Astrocyte of the spinal cord (primary cell): Measurements from ENCODE around the gene DCLK2.

ENCODE experiments used
- DNase-seq: peaks from one replicate; pipeline ENCODE4 v3.0.0; 2011; ENCODE audit warnings: low read depth, low spot score
- H3K4me3 ChIP-seq: 2 replicates; pipeline ENCODE4 v1.5.1; 2011; ENCODE audit warnings: low read depth, mild to moderate bottlenecking, low read length, moderate library complexity
- CTCF ChIP-seq: IDR thresholded peaks from 2 replicates; pipeline ENCODE4 v1.5.1; 2012; ENCODE audit warnings: low read depth, mild to moderate bottlenecking, low read length, inconsistent platforms
- in situ Hi-C: cut with HindIII; loops from 2 replicates; pipeline ENCODE4 v1.10.0; 2017; ENCODE audit warnings: low sequenced_read_pairs

DCLK2 gene

GRCh38 chr4:150072906-150073714 lies 5.1 kb upstream of the DCLK2 start:
- TF ChIP-seq CTCF: no peak
- in situ Hi-C loops: no loop called here
- peak; percentile 94 for DNase-seq
- no peak overlapping the region for H3K4me3 ChIP-seq

DNA sequence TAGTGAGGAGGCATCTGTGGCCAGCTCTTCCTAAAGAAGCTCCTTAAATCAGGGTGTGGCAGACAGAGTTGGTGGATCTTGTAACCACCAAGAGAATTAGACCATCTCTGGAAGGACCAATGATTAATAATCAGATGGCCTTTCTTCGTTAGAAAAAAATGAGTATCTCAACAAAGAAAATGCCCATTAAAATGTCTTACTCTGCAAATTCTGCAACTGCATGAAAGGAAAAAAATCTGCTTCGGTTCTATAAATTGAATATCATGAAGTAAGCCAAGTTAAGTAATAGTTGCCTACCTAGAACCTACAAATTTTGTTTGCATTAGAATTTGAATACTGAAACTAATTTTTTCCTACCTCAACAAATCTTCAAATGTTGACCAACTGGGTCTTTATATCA lies 4.2 kb upstream of the DCLK2 start:
- no peak for DNase-seq
- no peak for TF ChIP-seq CTCF
- in situ Hi-C loops: no loop called here
- H3K4me3 ChIP-seq: no peak overlapping the region

GRCh38 chr4:150078579-150079080 lies 385 bp downstream of the DCLK2 start:
- H3K4me3 ChIP-seq: peak overlapping the region; percentile 70
- peak; percentile 47 for DNase-seq
- no peak for TF ChIP-seq CTCF
- in situ Hi-C loops: no loop called here

DNA sequence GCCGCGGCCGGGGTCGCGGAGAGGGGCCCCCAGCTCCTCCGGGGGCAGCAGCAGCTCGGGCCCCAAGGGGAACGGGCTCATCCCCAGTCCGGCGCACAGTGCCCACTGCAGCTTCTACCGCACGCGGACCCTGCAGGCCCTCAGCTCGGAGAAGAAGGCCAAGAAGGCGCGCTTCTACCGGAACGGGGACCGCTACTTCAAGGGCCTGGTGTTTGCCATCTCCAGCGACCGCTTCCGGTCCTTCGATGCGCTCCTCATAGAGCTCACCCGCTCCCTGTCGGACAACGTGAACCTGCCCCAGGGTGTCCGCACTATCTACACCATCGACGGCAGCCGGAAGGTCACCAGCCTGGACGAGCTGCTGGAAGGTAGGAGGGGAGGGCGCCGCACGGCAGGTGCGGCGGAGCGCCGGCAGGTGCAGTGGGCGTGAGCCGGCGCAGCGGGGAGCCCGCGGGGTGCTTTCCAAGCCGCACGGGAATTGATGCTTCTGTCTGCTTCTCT lies 886 bp downstream of the DCLK2 start:
- peak overlapping the region; percentile 70 for H3K4me3 ChIP-seq
- TF ChIP-seq CTCF: no peak
- peak; percentile 43 for DNase-seq
- in situ Hi-C loops: no loop called here

DNA sequence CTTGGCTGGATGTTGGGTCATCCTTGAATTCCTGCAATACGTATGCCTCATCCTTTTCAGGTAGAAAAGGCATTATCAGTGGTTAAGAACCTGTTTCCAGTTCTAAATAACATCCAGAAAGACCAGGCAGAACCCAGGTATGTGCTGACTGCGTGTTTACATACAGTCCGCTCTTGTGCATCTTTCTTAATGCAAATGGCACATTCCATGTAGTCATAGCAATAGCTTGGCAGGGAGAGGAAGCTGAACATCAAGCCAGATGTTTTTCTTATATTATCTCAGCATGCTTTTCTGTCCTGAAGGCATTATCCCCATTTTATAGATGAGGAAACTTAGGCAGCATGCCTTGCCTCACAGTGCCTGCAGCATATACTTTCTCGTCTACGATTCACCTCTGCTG lies 2.1 kb downstream of the DCLK2 start:
- DNase-seq: peak; percentile 24
- peak overlapping the region; percentile 70 for H3K4me3 ChIP-seq
- in situ Hi-C loops: no loop called here
- no peak for TF ChIP-seq CTCF

DNA sequence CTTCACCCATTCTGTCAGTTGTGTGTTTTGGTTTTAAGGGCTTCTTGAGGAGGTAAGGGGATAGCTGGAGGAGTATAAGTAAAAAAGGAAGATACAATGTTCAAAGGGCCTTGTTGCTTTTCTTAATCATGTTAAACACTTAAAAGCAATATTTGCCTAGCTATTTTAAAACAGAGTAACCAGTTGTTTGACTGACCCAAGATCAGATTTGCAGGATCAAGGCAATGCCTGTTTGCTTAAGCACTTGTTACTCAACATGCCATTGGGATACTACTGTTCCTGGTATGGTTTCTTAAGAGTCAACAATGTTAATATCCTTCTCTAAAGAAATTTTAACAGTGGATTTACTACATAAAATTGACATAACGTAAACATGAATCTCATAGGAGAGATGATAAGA lies 2.6 kb downstream of the DCLK2 start:
- peak; percentile 14 for DNase-seq
- in situ Hi-C loops: no loop called here
- peak overlapping the region; percentile 70 for H3K4me3 ChIP-seq
- no peak for TF ChIP-seq CTCF
